AG10803 (cell line): ENCODE results near the gene CES2.
A peak's percentile ranks its signal among the peaks of the same experiment; 100 is the strongest.
"Not testable (repeated sequence)": the region's sequence is repeated elsewhere in the genome, so short reads cannot be mapped to it uniquely, and the experiment has no call there.

Experiments
- DNase-seq: peaks from one replicate; pipeline ENCODE4 v3.0.0; 2010; ENCODE audit warnings: low read depth
- H3K4me3 ChIP-seq: 2 replicates; pipeline ENCODE4 v1.5.1; 2011; ENCODE audit warnings: mild to moderate bottlenecking, low read length, control low read depth
- CTCF ChIP-seq: conservative IDR thresholded peaks from 2 replicates; pipeline ENCODE4 v1.5.1; 2011; ENCODE audit warnings: mild to moderate bottlenecking, low read length, control low read depth, inconsistent platforms

CES2 gene

GRCh38 chr16:66972983-66973382, 37.7 kb downstream of the CES2 start:
- DNase-seq = no peak
- no peak for TF ChIP-seq CTCF
- H3K4me3 ChIP-seq = no peak overlapping the region

- DNase-seq = no peak
- H3K4me3 ChIP-seq = no peak overlapping the region
- TF ChIP-seq CTCF = no peak
These were observed 38.4 kb downstream of the CES2 start for GRCh38 chr16:66973716-66974115.

GRCh38 chr16:66974156-66974931, 39.0 kb downstream of the CES2 start:
- H3K4me3 ChIP-seq = not testable (repeated sequence)

GRCh38 chr16:66974932-66975246, 39.6 kb downstream of the CES2 start:
- not testable (repeated sequence) for H3K4me3 ChIP-seq, DNase-seq

More at GRCh38 chr16:66974156-66974931, 39.0 kb downstream of the CES2 start:
- DNase-seq = not testable (repeated sequence)

- no peak for DNase-seq
- no peak overlapping the region for H3K4me3 ChIP-seq
- TF ChIP-seq CTCF = no peak
These were observed 40.1 kb downstream of the CES2 start for GRCh38 chr16:66975302-66975893.

- TF ChIP-seq CTCF = no peak
- no peak overlapping the region for H3K4me3 ChIP-seq
- no peak for DNase-seq
These were observed 41.4 kb downstream of the CES2 start for GRCh38 chr16:66976746-66977145.

- DNase-seq = peak; percentile 81
- no peak overlapping the region for H3K4me3 ChIP-seq
- TF ChIP-seq CTCF = peak; percentile 92
These were observed 42.2 kb downstream of the CES2 start for GRCh38 chr16:66977341-66978113.
